GM12873 (cell line): Measurements from ENCODE around the gene SPRR4.

Experiments
- CTCF ChIP-seq: IDR thresholded peaks from 2 replicates; pipeline ENCODE4 v1.5.1; 2012; ENCODE audit warnings: low read depth, mild to moderate bottlenecking, moderate library complexity, low read length, control low read depth; ENCODE audit not compliant: insufficient read depth; ENCODE audit errors: missing control alignments

The SPRR4 gene

GRCh38 chr1:152995842-152996241 is 25.4 kb downstream of the SPRR4 start:
- TF ChIP-seq CTCF, result no peak

GRCh38 chr1:152996633-152997400 is 26.4 kb downstream of the SPRR4 start:
- no peak for TF ChIP-seq CTCF

GRCh38 chr1:152997901-152998300 is 27.5 kb downstream of the SPRR4 start:
- no peak for TF ChIP-seq CTCF

- TF ChIP-seq CTCF, result no peak
Measured at GRCh38 chr1:152998476-152998875, 28.0 kb downstream of the SPRR4 start.

GRCh38 chr1:152999818-153000217 is 29.4 kb downstream of the SPRR4 start:
- no peak for TF ChIP-seq CTCF

- no peak for TF ChIP-seq CTCF
Measured at GRCh38 chr1:153000294-153000693, 29.8 kb downstream of the SPRR4 start.

- TF ChIP-seq CTCF, result no peak
Measured at GRCh38 chr1:153001382-153001781, 30.9 kb downstream of the SPRR4 start, which contains the start of gene SPRR3. TSS of gene SPRR3 (plus strand) at chr1:153001749. CDS start at chr1:153003021, 1,272 bp downstream.
